H1 (cell line): Measurements from ENCODE around the gene LTF. TPM values are rescaled to one million over a fixed set of nuclear protein-coding genes. Genes with fewer than 3 reads are reported as not detected.

Experiments
- CTCF ChIA-PET: fragments of 300-600 bp; sonication (Branson Sonifier 250); formaldehyde crosslinking; loops from one replicate; lab custom pipeline; 2021; ENCODE audit not compliant: partially characterized antibody; lab: Charles Lee
- POLR2A ChIA-PET: fragments of 300-600 bp; sonication (Branson Sonifier 250); formaldehyde crosslinking; loops from one replicate; lab custom pipeline; 2021; ENCODE audit warnings: inconsistent platforms; ENCODE audit not compliant: partially characterized antibody; lab: Charles Lee
- DNase-seq, 2 experiments: peaks; one replicate each; pipeline versions ENCODE4 v3.0.0 to v3.0.0-alpha.2; 2010 to 2022; ENCODE audit warnings: low spot score in 2 of 2, low read depth in 1 of 2, mixed read lengths in 1 of 2
- FAIRE-seq: peaks from 2 replicates; lab custom pipeline; 2011; peaks lifted over from hg19 to GRCh38; lab: Jason Lieb, UNC
- H2AFZ ChIP-seq: 2 replicates; pipeline ENCODE4 v1.8.1; 2012; ENCODE audit warnings: low read length, inconsistent platforms
- H2AK5ac ChIP-seq: 2 replicates; pipeline ENCODE4 v1.6.1; 2013; ENCODE audit warnings: low read depth, low read length
- H2BK120ac ChIP-seq: replicated peaks from 2 replicates; pipeline ENCODE3; 2013; ENCODE audit warnings: low read depth, low read length, inconsistent platforms
- H2BK12ac ChIP-seq: 2 replicates; pipeline ENCODE4 v1.6.1; 2013; ENCODE audit warnings: low read depth, low read length
- H2BK15ac ChIP-seq: 2 replicates; pipeline ENCODE4 v1.6.1; 2013; ENCODE audit warnings: low read length
- H2BK20ac ChIP-seq: 2 replicates; pipeline ENCODE4 v1.6.1; 2013; ENCODE audit warnings: low read length
- H2BK5ac ChIP-seq: 2 replicates; pipeline ENCODE4 v1.6.1; 2013; ENCODE audit warnings: low read depth, low read length
- H3K14ac ChIP-seq: 2 replicates; pipeline ENCODE4 v1.6.1; 2013; ENCODE audit warnings: inconsistent platforms; ENCODE audit not compliant: insufficient read length
- H3K18ac ChIP-seq: 2 replicates; pipeline ENCODE4 v1.6.1; 2013; ENCODE audit warnings: low read length; ENCODE audit errors: extremely low read depth
- H3K23ac ChIP-seq: 2 replicates; pipeline ENCODE4 v1.6.1; 2013; ENCODE audit warnings: inconsistent platforms; ENCODE audit not compliant: insufficient read length
- H3K23me2 ChIP-seq: 2 replicates; pipeline ENCODE4 v1.6.1; 2013; ENCODE audit warnings: low read depth, low read length
- H3K27ac ChIP-seq: 2 replicates; pipeline ENCODE4 v1.6.1; 2011; ENCODE audit warnings: low read depth, low read length, inconsistent platforms
- H3K27me3 ChIP-seq, 4 experiments: replicated peaks in 1 of 4; 1 replicate in 1 of 4; 2 replicates in 3 of 4; pipeline versions ENCODE4 v1.6.1 to v1.8.1; 2011 to 2013; ENCODE audit warnings: low read length in 3 of 4, mild to moderate bottlenecking in 3 of 4, inconsistent platforms in 2 of 4, mixed read lengths in 2 of 4, moderate library complexity in 1 of 4; ENCODE audit not compliant: control insufficient read depth in 3 of 4, insufficient read depth in 3 of 4; ENCODE audit errors: extremely low read depth in 1 of 4
- H3K36me3 ChIP-seq, 4 experiments: 2 replicates each; pipeline versions ENCODE4 v1.6.1 to v1.8.1; 2011 to 2013; ENCODE audit warnings: mild to moderate bottlenecking in 4 of 4, low read length in 3 of 4, moderate library complexity in 2 of 4, control low read depth in 1 of 4, inconsistent platforms in 1 of 4; ENCODE audit not compliant: insufficient read depth in 4 of 4, control insufficient read depth in 2 of 4
- H3K4ac ChIP-seq: replicated peaks from 2 replicates; pipeline ENCODE3; 2013; ENCODE audit warnings: low read length, low read depth, mixed read lengths, inconsistent platforms; ENCODE audit not compliant: insufficient read length
- H3K4me1 ChIP-seq, 4 experiments: replicated peaks in 1 of 4; 1 replicate in 1 of 4; 2 replicates in 3 of 4; pipeline versions ENCODE4 v1.6.1 to v1.8.1; 2011 to 2013; ENCODE audit warnings: low read length in 3 of 4, inconsistent platforms in 2 of 4, mixed read lengths in 1 of 4; ENCODE audit not compliant: insufficient read depth in 4 of 4, control insufficient read depth in 3 of 4
- H3K4me2 ChIP-seq, 2 experiments: 2 replicates each; pipeline versions ENCODE4 v1.6.1 to v1.8.1; 2011 to 2013; ENCODE audit warnings: low read depth in 2 of 2, low read length in 2 of 2, control low read depth in 1 of 2, inconsistent platforms in 1 of 2, mild to moderate bottlenecking in 1 of 2; ENCODE audit not compliant: insufficient read depth in 1 of 2
- H3K4me3 ChIP-seq, 4 experiments: fragments of 200-600, 300-600 bp in 1 of 4; sonication (generic), shearing (Covaris generic), sonication (Bioruptor Twin) in 1 of 4; 2 replicates each; pipeline versions ENCODE4 v1.5.1 to v1.8.1; 2011 to 2016; ENCODE audit warnings: low read length in 4 of 4, low read depth in 3 of 4, control low read depth in 2 of 4, inconsistent platforms in 2 of 4, mild to moderate bottlenecking in 2 of 4, mixed read lengths in 1 of 4, moderate library complexity in 1 of 4; ENCODE audit not compliant: insufficient read depth in 2 of 4; ENCODE audit errors: extremely low read depth in 1 of 4
- H3K56ac ChIP-seq: replicated peaks from 2 replicates; pipeline ENCODE3; 2013; ENCODE audit warnings: low read depth, mild to moderate bottlenecking, mixed read lengths, low read length, inconsistent platforms; ENCODE audit not compliant: insufficient read length
- H3K79me1 ChIP-seq: 2 replicates; pipeline ENCODE4 v1.6.1; 2013; ENCODE audit warnings: low read depth, low read length, control low read depth
- H3K79me2 ChIP-seq, 2 experiments: 2 replicates each; pipeline versions ENCODE4 v1.6.1 to v1.8.1; 2012 to 2013; ENCODE audit warnings: low read length in 2 of 2, mild to moderate bottlenecking in 2 of 2, inconsistent platforms in 1 of 2; ENCODE audit not compliant: insufficient read depth in 2 of 2, control insufficient read depth in 1 of 2
- H3K9ac ChIP-seq, 4 experiments: replicated peaks in 1 of 4; 1 replicate in 1 of 4; 2 replicates in 3 of 4; pipeline versions ENCODE4 v1.6.1 to v1.8.1; 2011 to 2013; ENCODE audit warnings: low read depth in 3 of 4, low read length in 3 of 4, control low read depth in 2 of 4, mild to moderate bottlenecking in 2 of 4, moderate library complexity in 2 of 4, inconsistent platforms in 1 of 4; ENCODE audit errors: extremely low read depth in 1 of 4
- H3K9me3 ChIP-seq, 2 experiments: 2 replicates each; pipeline versions ENCODE4 v1.6.1 to v1.8.1; 2012 to 2013; ENCODE audit warnings: mild to moderate bottlenecking in 2 of 2, moderate library complexity in 2 of 2, control low read depth in 1 of 2, inconsistent platforms in 1 of 2, low read depth in 1 of 2, low read length in 1 of 2, mixed read lengths in 1 of 2; ENCODE audit not compliant: insufficient read depth in 2 of 2
- H4K20me1 ChIP-seq, 2 experiments: replicated peaks in 1 of 2; 2 replicates each; pipeline versions ENCODE3 to v1.8.1; 2011 to 2013; ENCODE audit warnings: inconsistent platforms in 2 of 2, low read length in 2 of 2, mild to moderate bottlenecking in 1 of 2; ENCODE audit not compliant: insufficient read depth in 2 of 2, control insufficient read depth in 1 of 2
- H4K5ac ChIP-seq: 2 replicates; pipeline ENCODE4 v1.6.1; 2013; ENCODE audit warnings: low read length, low read depth, mixed read lengths, inconsistent platforms; ENCODE audit not compliant: insufficient read length
- H4K8ac ChIP-seq: 2 replicates; pipeline ENCODE4 v1.8.0; 2013; ENCODE audit warnings: mild to moderate bottlenecking, moderate library complexity, low read length, inconsistent platforms; ENCODE audit not compliant: insufficient read depth; ENCODE audit errors: extremely low read depth
- H4K91ac ChIP-seq: replicated peaks from 2 replicates; pipeline ENCODE3; 2013; ENCODE audit warnings: low read length, mixed read lengths, inconsistent platforms; ENCODE audit not compliant: insufficient read length
- EP300 ChIP-seq, 2 experiments: IDR thresholded peaks; 1 replicate in 1 of 2; 2 replicates in 1 of 2; pipeline ENCODE4 v1.6.1; 2011 to 2012; ENCODE audit warnings: low read depth in 2 of 2, low read length in 2 of 2, mild to moderate bottlenecking in 2 of 2, borderline replicate concordance in 1 of 2, inconsistent platforms in 1 of 2, moderate library complexity in 1 of 2
- GABPA ChIP-seq: IDR thresholded peaks from 2 replicates; pipeline ENCODE4 v1.6.1; 2011; ENCODE audit warnings: mild to moderate bottlenecking, low read length, moderate library complexity, borderline replicate concordance; ENCODE audit not compliant: insufficient read depth
- JUN ChIP-seq: IDR thresholded peaks from 2 replicates; pipeline ENCODE4 v1.6.1; 2011; ENCODE audit warnings: low read depth, mild to moderate bottlenecking, improper control_type of control experiment, low read length
- JUND ChIP-seq: IDR thresholded peaks from 2 replicates; pipeline ENCODE4 v1.6.1; 2011; ENCODE audit warnings: mild to moderate bottlenecking, improper control_type of control experiment, low read length
- KDM4A ChIP-seq: IDR thresholded peaks from one replicate; pipeline ENCODE4 v1.7.1; 2012; ENCODE audit warnings: low read depth, mild to moderate bottlenecking, moderate library complexity, low read length, inconsistent platforms; ENCODE audit not compliant: severe bottlenecking
- POU5F1 ChIP-seq: IDR thresholded peaks from 2 replicates; pipeline ENCODE4 v1.6.1; 2011; ENCODE audit warnings: low read depth, mild to moderate bottlenecking, low read length, moderate library complexity
- SAP30 ChIP-seq: fragments of 300-600 bp; sonication (generic); IDR thresholded peaks from 2 replicates; pipeline ENCODE4 v1.7.1; 2012; ENCODE audit warnings: low read length, moderate library complexity, mild to moderate bottlenecking, inconsistent platforms; ENCODE audit not compliant: insufficient read depth, insufficient replicate concordance
- TAF1 ChIP-seq: IDR thresholded peaks from 2 replicates; pipeline ENCODE4 v1.6.1; 2011; ENCODE audit warnings: mild to moderate bottlenecking, low read depth, low read length
- WGBS, 2 experiments: shearing (Covaris generic) in 1 of 2; methylation state at CpG; one replicate each; pipeline versions ENCODE4 v1.1.6 to v1.1.7; 2013 to 2015; ENCODE audit warnings: low lambda C conversion rate in 2 of 2, mixed read lengths in 2 of 2, inconsistent platforms in 1 of 2, low coverage in 1 of 2, missing lambda C conversion rate in 1 of 2; ENCODE audit not compliant: insufficient replicate concordance in 2 of 2, insufficient coverage in 1 of 2, insufficient read length in 1 of 2; ENCODE audit errors: extremely low coverage in 1 of 2, missing lambda C conversion rate in 1 of 2; 5-methylcytosine and 5-hydroxymethylcytosine counted together
- polyA plus RNA-seq, 7 experiments: library from polyadenylated mRNA; depleted of rRNA in 3 of 7; stranded (reverse) in 5 of 7; unstranded in 2 of 7; fragments of >200 nt in 5 of 7; fragments of 200-250 nt in 2 of 7; gene quantifications; 1 replicate in 5 of 7; 2 replicates in 1 of 7; 4 replicates in 1 of 7; pipeline versions ENCODE4 v1.2.1 to v1.2.3, GENCODE V29; 2011 to 2013; ENCODE audit warnings: missing spikeins in 2 of 7, mixed read lengths in 2 of 7
- total RNA-seq: library from RNA; stranded (reverse); fragmentation: NEBNext Ultra II Directional; extraction: Animal tissue kit (Norgen Biotek cat#: 25700); gene quantifications from 2 replicates; pipeline ENCODE4 v1.2.1, GENCODE V29; 2021
- TF ChIP-seq, protein P1 (sequence below): IDR thresholded peaks from 2 replicates; pipeline ENCODE4 v1.6.1; 2012; ENCODE audit warnings: inconsistent platforms

LTF gene
- total and polyA plus RNA-seq, 2 of the 8 experiments (the other 6 are each of a cell fraction or from before 2014, with no cell fraction given), result 0.23 to 0.99 TPM

DNA sequence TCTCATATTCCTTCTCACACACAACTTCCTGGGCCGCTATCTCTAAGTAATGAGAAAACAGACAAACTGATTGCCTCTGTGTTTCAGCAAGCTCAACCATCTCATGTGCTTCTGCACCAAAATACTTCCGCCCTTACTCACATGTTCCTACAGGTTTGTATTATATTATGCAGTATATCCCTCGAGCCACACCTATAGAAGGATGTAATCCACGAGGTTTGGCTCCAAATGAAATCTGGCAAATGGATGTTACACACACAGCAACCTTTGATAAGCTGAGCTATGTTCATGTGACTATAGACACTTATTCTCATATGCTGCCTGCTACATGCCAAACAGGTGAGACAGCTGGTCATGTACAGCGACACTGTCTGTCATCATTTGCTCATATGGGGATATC is 35.0 kb downstream of the LTF start:
- Histone ChIP-seq H3K23me2 (no peaks in the 10 kb centered on the region), H2BK120ac (no peak overlapping the region), H3K27ac (no peak overlapping the region), H3K9me3 (peaks cover 5% of the 10 kb centered on the region in 2 experiments; a peak in 3 of 4 replicates), H3K23ac (no peak overlapping the region), H2BK5ac (no peak overlapping the region), H2BK12ac (no peak overlapping the region), H3K27me3 (no peaks in the 10 kb centered on the region), H3K56ac (no peak overlapping the region), H3K4me1 (peaks cover 0 to 4% (median 0%) of the 10 kb centered on the region in 4 experiments; a peak in 1 of 7 replicates), H3K9ac (no peak overlapping the region), H3K79me1 (no peaks in the 10 kb centered on the region; the same call in 1 of the 2 replicates), H2BK20ac (no peak overlapping the region), H3K14ac (no peak overlapping the region), H4K91ac (no peak overlapping the region), H3K4me3 (no peak overlapping the region), H2AFZ (no peak overlapping the region), H4K8ac (no peak overlapping the region), H4K20me1 (no peaks in the 10 kb centered on the region), H3K18ac (no peak overlapping the region), H3K4me2 (no peak overlapping the region), H3K79me2 (no peaks in the 10 kb centered on the region), H3K36me3 (no peaks in the 10 kb centered on the region), H3K4ac (no peak overlapping the region), H2BK15ac (no peak overlapping the region), H2AK5ac (no peak overlapping the region), H4K5ac (no peak overlapping the region)
- CTCF ChIA-PET, result interaction anchor here (0.8 to 4.6 kb wide), 12 partner anchors 10 to 461 kb away, joined by 3 to 31 read pairs (median 4); partner anchors contain the start of genes CCR5AS and CCRL2
- DNase-seq, result no peak
- 91% methylated on average over 5 of the region's 5 CpGs; no CpG with 5 or more reads in 1 of the 2 experiments for WGBS, 2 experiments
- FAIRE-seq, result no peak
- TF ChIP-seq EP300 (IDR thresholded peaks at IDR 0.05; ENCODE audit: borderline replicate concordance in 1 of 2, low read depth in 2 of 2, low read length in 2 of 2) (no peak), TAF1 (no peak), JUN (no peak), SAP30 (no peak), POU5F1 (no peak), KDM4A (no peak), JUND (no peak), GABPA (no peak)
- TF ChIP-seq, protein P1, sequence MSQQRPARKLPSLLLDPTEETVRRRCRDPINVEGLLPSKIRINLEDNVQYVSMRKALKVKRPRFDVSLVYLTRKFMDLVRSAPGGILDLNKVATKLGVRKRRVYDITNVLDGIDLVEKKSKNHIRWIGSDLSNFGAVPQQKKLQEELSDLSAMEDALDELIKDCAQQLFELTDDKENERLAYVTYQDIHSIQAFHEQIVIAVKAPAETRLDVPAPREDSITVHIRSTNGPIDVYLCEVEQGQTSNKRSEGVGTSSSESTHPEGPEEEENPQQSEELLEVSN, result no peak
- POLR2A ChIA-PET, result no interaction called here
